ENCODE data around the gene HTT.

The HTT gene

GRCh38 chr4:3244002-3244401 is 169.5 kb downstream of the HTT start:
- H3K4me3 ChIP-seq (replicated peaks in 1 of 2; ENCODE audit: low read depth in 2 of 2, low read length in 2 of 2) = no peak overlapping the region
- TF ChIP-seq, protein P1, sequence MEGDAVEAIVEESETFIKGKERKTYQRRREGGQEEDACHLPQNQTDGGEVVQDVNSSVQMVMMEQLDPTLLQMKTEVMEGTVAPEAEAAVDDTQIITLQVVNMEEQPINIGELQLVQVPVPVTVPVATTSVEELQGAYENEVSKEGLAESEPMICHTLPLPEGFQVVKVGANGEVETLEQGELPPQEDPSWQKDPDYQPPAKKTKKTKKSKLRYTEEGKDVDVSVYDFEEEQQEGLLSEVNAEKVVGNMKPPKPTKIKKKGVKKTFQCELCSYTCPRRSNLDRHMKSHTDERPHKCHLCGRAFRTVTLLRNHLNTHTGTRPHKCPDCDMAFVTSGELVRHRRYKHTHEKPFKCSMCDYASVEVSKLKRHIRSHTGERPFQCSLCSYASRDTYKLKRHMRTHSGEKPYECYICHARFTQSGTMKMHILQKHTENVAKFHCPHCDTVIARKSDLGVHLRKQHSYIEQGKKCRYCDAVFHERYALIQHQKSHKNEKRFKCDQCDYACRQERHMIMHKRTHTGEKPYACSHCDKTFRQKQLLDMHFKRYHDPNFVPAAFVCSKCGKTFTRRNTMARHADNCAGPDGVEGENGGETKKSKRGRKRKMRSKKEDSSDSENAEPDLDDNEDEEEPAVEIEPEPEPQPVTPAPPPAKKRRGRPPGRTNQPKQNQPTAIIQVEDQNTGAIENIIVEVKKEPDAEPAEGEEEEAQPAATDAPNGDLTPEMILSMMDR (IDR thresholded peaks at IDR 0.05; ENCODE audit: low read depth, low read length) = no peak
- DNase-seq (ENCODE audit: low read depth in 2 of 2) = no peak

GRCh38 chr4:3244747-3245146 is 170.3 kb downstream of the HTT start:
- TF ChIP-seq, protein P1 (IDR thresholded peaks at IDR 0.05; ENCODE audit: low read depth, low read length) = no peak
- DNase-seq (ENCODE audit: low read depth in 2 of 2) = no peak

DNA sequence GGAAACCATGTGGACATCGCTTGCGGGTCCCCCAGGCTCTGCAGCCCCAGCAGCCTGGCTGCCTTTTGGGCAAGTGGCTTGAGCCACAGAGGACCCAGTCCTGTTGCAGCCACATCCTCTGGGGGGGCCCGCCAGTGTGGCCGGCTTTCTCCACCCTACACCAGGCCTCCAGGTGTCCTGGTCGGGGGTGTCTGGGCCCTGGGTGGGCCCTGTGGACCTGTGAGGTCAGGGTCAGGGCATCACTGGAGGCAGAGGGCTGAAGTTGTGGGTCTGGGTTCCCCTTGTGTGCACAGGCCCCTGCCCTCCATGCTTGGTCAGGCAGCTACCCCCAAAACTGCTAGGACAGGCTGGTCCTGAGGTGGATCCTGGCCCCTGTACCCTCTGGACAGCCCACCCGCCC is 171.2 kb downstream of the HTT start:
- TF ChIP-seq, protein P1 (IDR thresholded peaks at IDR 0.05; ENCODE audit: low read depth, low read length) = no peak
- no peak overlapping the region for H3K4me3 ChIP-seq (replicated peaks in 1 of 2; ENCODE audit: low read depth in 2 of 2, low read length in 2 of 2)
- DNase-seq (ENCODE audit: low read depth in 2 of 2) = no peak

More at GRCh38 chr4:3244747-3245146, 170.3 kb downstream of the HTT start:
- H3K4me3 ChIP-seq (replicated peaks in 1 of 2; ENCODE audit: low read depth in 2 of 2, low read length in 2 of 2) = no peak overlapping the region

GRCh38 chr4:3246458-3247398 is 172.2 kb downstream of the HTT start:
- H3K4me3 ChIP-seq (replicated peaks in 1 of 2; ENCODE audit: low read depth in 2 of 2, low read length in 2 of 2) = no peak overlapping the region
- TF ChIP-seq, protein P1 (IDR thresholded peaks at IDR 0.05; ENCODE audit: low read depth, low read length) = no peak
- no peak for DNase-seq (ENCODE audit: low read depth in 2 of 2)

- no peak overlapping the region for H3K4me3 ChIP-seq (replicated peaks in 1 of 2; ENCODE audit: low read depth in 2 of 2, low read length in 2 of 2)
- TF ChIP-seq, protein P1 (IDR thresholded peaks at IDR 0.05; ENCODE audit: low read depth, low read length) = no peak
- no peak for DNase-seq (ENCODE audit: low read depth in 2 of 2)
These were observed 173.1 kb downstream of the HTT start for GRCh38 chr4:3247399-3248177.

DNA sequence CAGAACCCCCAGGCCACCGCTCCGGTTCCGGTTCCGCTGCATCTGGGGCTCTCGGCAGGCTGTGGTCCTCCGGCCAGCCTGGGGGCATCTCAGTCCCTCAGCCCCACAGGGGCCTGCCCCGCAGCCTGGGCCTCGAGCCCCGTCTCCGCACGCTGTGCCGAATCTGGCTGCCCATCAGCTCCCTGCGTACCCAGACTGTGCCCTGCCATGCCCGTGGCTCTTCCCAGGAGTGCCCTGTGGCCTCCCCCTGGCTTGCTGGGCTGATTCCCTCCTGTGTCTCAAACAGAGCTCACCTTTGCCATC is 173.6 kb downstream of the HTT start:
- TF ChIP-seq, protein P1 (IDR thresholded peaks at IDR 0.05; ENCODE audit: low read depth, low read length) = no peak

More for the DNA sequence above, 173.6 kb downstream of the HTT start:
- DNase-seq (ENCODE audit: low read depth in 2 of 2) = no peak
- no peak overlapping the region for H3K4me3 ChIP-seq (replicated peaks in 1 of 2; ENCODE audit: low read depth in 2 of 2, low read length in 2 of 2)
